HEK293 (cell line): ENCODE measurements around the gene TBX6.
A peak's percentile ranks its signal among the peaks of the same experiment; 100 is the strongest.

ENCODE experiments used
- CTCF ChIA-PET: fragments of 350-600 bp; formaldehyde crosslinking; extraction: SDS; loops from one replicate; lab custom pipeline; 2021; ENCODE audit warnings: antibody characterized with exemption; lab: Yijun Ruan, JAX
- POLR2A ChIA-PET: fragments of 300-600 bp; formaldehyde crosslinking; extraction: SDS; loops from one replicate; lab custom pipeline; 2020; ENCODE audit warnings: antibody characterized with exemption, inconsistent platforms; lab: Yijun Ruan, JAX
- H3K27ac ChIP-seq: fragments of 200-500 bp; sonication (Bioruptor generic); 2 replicates; pipeline ENCODE4 v1.5.1; 2014; ENCODE audit warnings: low read depth, low read length, control low read depth, inconsistent platforms; ENCODE audit errors: extremely low read depth
- H3K36me3 ChIP-seq, 2 experiments: fragments of 200-500 bp in 1 of 2; sonication (Bioruptor generic) in 1 of 2; 1 replicate in 1 of 2; 2 replicates in 1 of 2; pipeline ENCODE4 v1.5.1; 2014 to 2017; ENCODE audit warnings: inconsistent platforms in 2 of 2, low read length in 2 of 2; ENCODE audit not compliant: control insufficient read depth in 2 of 2, insufficient read depth in 1 of 2
- H3K4me1 ChIP-seq: fragments of 200-500 bp; sonication (Bioruptor generic); 2 replicates; pipeline ENCODE4 v1.5.1; 2014; ENCODE audit warnings: mild to moderate bottlenecking, low read length, inconsistent platforms; ENCODE audit not compliant: control insufficient read depth, insufficient read depth
- H3K4me3 ChIP-seq: 2 replicates; pipeline ENCODE4 v1.5.1; 2011; ENCODE audit warnings: low read depth, mild to moderate bottlenecking, control low read depth, low read length, moderate library complexity
- H3K9me3 ChIP-seq: fragments of 200-500 bp; sonication (Bioruptor generic); 2 replicates; pipeline ENCODE4 v1.5.1; 2014; ENCODE audit warnings: low read depth, low read length, inconsistent platforms; ENCODE audit not compliant: control insufficient read depth, insufficient read depth
- ATF2 ChIP-seq: fragments of 450-650 bp; formaldehyde crosslinking; IDR thresholded peaks from 2 replicates; pipeline ENCODE4 v1.5.1; 2016; ENCODE audit warnings: missing biosample characterization, missing genetic modification characterization, low read depth
- PBX3 ChIP-seq: sonication (generic); formaldehyde crosslinking; IDR thresholded peaks from 2 replicates; pipeline ENCODE4 v1.8.1; 2022; ENCODE audit warnings: mild to moderate bottlenecking, moderate library complexity, missing genetic modification reagents
- PRDM10 ChIP-seq: fragments of 450-650 bp; formaldehyde crosslinking; IDR thresholded peaks from 2 replicates; pipeline ENCODE4 v1.5.1; 2016; ENCODE audit warnings: missing biosample characterization, missing genetic modification characterization
- ZBTB10 ChIP-seq: fragments of 450-650 bp; formaldehyde crosslinking; IDR thresholded peaks from 2 replicates; pipeline ENCODE4 v1.5.1; 2016; ENCODE audit warnings: missing biosample characterization, missing genetic modification characterization
- ZBTB8A ChIP-seq: fragments of 450-650 bp; formaldehyde crosslinking; IDR thresholded peaks from 2 replicates; pipeline ENCODE4 v1.5.1; 2016; ENCODE audit warnings: missing biosample characterization, missing genetic modification characterization
- ZNF114 ChIP-seq: fragments of 450-650 bp; formaldehyde crosslinking; IDR thresholded peaks from 2 replicates; pipeline ENCODE4 v1.5.0; 2017; ENCODE audit warnings: missing biosample characterization, missing genetic modification characterization
- ZNF335 ChIP-seq: fragments of 450-650 bp; formaldehyde crosslinking; conservative IDR thresholded peaks from 2 replicates; pipeline ENCODE4 v1.5.1; 2016; ENCODE audit warnings: missing biosample characterization, missing genetic modification characterization
- ZNF362 ChIP-seq: fragments of 450-650 bp; formaldehyde crosslinking; IDR thresholded peaks from 2 replicates; pipeline ENCODE4 v1.5.1; 2016; ENCODE audit warnings: missing biosample characterization, missing genetic modification characterization
- ZNF48 ChIP-seq: fragments of 450-650 bp; formaldehyde crosslinking; IDR thresholded peaks from 2 replicates; pipeline ENCODE4 v1.5.1; 2016; ENCODE audit warnings: missing biosample characterization, missing genetic modification characterization
- ZNF513 ChIP-seq: fragments of 450-650 bp; IDR thresholded peaks from 2 replicates; pipeline ENCODE4 v1.5.1; 2018; ENCODE audit warnings: missing biosample characterization, missing genetic modification characterization
- ZNF624 ChIP-seq: fragments of 450-650 bp; formaldehyde crosslinking; IDR thresholded peaks from 2 replicates; pipeline ENCODE4 v1.5.1; 2017; ENCODE audit warnings: missing biosample characterization, missing genetic modification characterization
- ZNF785 ChIP-seq: fragments of 450-650 bp; formaldehyde crosslinking; IDR thresholded peaks from 2 replicates; pipeline ENCODE4 v1.5.1; 2016; ENCODE audit warnings: missing biosample characterization, missing genetic modification characterization

Gene TBX6

GRCh38 chr16:30085820-30086219 is 5.9 kb downstream of the TBX6 start:
- no peaks in the 10 kb centered on the region for H3K4me1 ChIP-seq
- ChIA-PET POLR2A (interaction anchor here (2.9 kb wide), 1 partner anchor 20 kb away, joined by 13 read pairs; the partner anchor contains the start of gene ALDOA), CTCF (interaction anchor here (0.6 kb wide), 1 partner anchor 37 kb away, joined by 3 read pairs; no protein-coding TSS in a partner anchor)
- H3K4me3 ChIP-seq: no peak overlapping the region
- H3K9me3 ChIP-seq: no peaks in the 10 kb centered on the region
- H3K27ac ChIP-seq: no peak overlapping the region
- TF ChIP-seq PBX3 (CRISPR knock-in tag) (no peak), ZNF513 (no peak), ZNF48 (tag by site-specific recombination) (no peak), PRDM10 (tag by site-specific recombination) (no peak), ZNF624 (tag by site-specific recombination) (no peak), ZBTB8A (tag by site-specific recombination) (no peak), ZNF114 (tag by site-specific recombination) (no peak)
- H3K36me3 ChIP-seq: peaks cover 9 to 60% of the 10 kb centered on the region in 2 experiments; a peak in 2 of 3 replicates

- POLR2A ChIA-PET: interaction anchor here (0.5 to 2.9 kb wide), 3 partner anchors 19 to 325 kb away, joined by 4 to 13 read pairs (median 5); partner anchors contain the start of gene ALDOA
- peaks cover 15 to 66% of the 10 kb centered on the region in 2 experiments; a peak in 2 of 3 replicates for H3K36me3 ChIP-seq
- 0 out of 2 replicates have a peak, but pooled peaks have one; percentile 35 for TF ChIP-seq ZNF362 (tag by site-specific recombination)
- TF ChIP-seq ZBTB10 (tag by site-specific recombination): no peak
- no peaks in the 10 kb centered on the region for H3K9me3 ChIP-seq
- H3K4me3 ChIP-seq: no peak overlapping the region
- no peak overlapping the region for H3K27ac ChIP-seq
- H3K4me1 ChIP-seq: no peaks in the 10 kb centered on the region
- CTCF ChIA-PET: no interaction called here
These were observed 6.5 kb downstream of the TBX6 start for GRCh38 chr16:30085247-30085646.

GRCh38 chr16:30084816-30085159 is 6.9 kb downstream of the TBX6 start:
- peaks cover 19 to 70% of the 10 kb centered on the region in 2 experiments; a peak in 2 of 3 replicates for H3K36me3 ChIP-seq
- H3K27ac ChIP-seq: no peak overlapping the region
- CTCF ChIA-PET: no interaction called here
- TF ChIP-seq ATF2 (no peak), ZNF785 (no peak), ZNF335 (tag by site-specific recombination) (no peak)

More at GRCh38 chr16:30084816-30085159, 6.9 kb downstream of the TBX6 start:
- no peaks in the 10 kb centered on the region for H3K4me1 ChIP-seq
- no peaks in the 10 kb centered on the region for H3K9me3 ChIP-seq
- POLR2A ChIA-PET: interaction anchor here (0.5 to 2.9 kb wide), 4 partner anchors 19 to 325 kb away, joined by 4 to 13 read pairs (median 4); partner anchors contain the start of gene ALDOA
- no peak overlapping the region for H3K4me3 ChIP-seq
